Femur (tissue), 1 donor: ENCODE measurements around the gene RAB29.
"Not testable (repeated sequence)": the region's sequence is repeated elsewhere in the genome, so short reads cannot be mapped to it uniquely, and the experiment has no call there.

Experiments used
- DNase-seq: peaks from one replicate; pipeline ENCODE4 v3.0.0-alpha.2; 2017

RAB29 gene

GRCh38 chr1:205775015-205775716 lies at the start of gene RAB29:
Gene RAB29, minus strand, starts transcription at chr1:205775482. Its CDS starts 526 bp downstream, at chr1:205774956.
- DNase-seq: peak; percentile 88

- no peak for DNase-seq
Measured at GRCh38 chr1:205824180-205824579, 48.9 kb upstream of the RAB29 start.

- not testable (repeated sequence) for DNase-seq
Measured at GRCh38 chr1:205823260-205823659, 48.0 kb upstream of the RAB29 start.

GRCh38 chr1:205822397-205822796 lies 47.1 kb upstream of the RAB29 start:
- no peak for DNase-seq

- DNase-seq: no peak
Measured at GRCh38 chr1:205817988-205818387, 42.7 kb upstream of the RAB29 start.

GRCh38 chr1:205817364-205817763 lies 42.1 kb upstream of the RAB29 start:
- DNase-seq: no peak

GRCh38 chr1:205813755-205814058 lies 38.4 kb upstream of the RAB29 start:
- DNase-seq: no peak

GRCh38 chr1:205812878-205813754 lies 37.8 kb upstream of the RAB29 start, which contains the start of gene SLC41A1:
Gene SLC41A1, minus strand, starts transcription at chr1:205813198. Its CDS starts 2,757 bp downstream, at chr1:205810441.
- DNase-seq: peak; percentile 96

- peak; percentile 68 for DNase-seq
Measured at GRCh38 chr1:205812271-205812877, 37.1 kb upstream of the RAB29 start.

- DNase-seq: peak; percentile 42
Measured at GRCh38 chr1:205811660-205812059, 36.4 kb upstream of the RAB29 start.

GRCh38 chr1:205810448-205811157 lies 35.3 kb upstream of the RAB29 start:
- DNase-seq: no peak

GRCh38 chr1:205809942-205810345 lies 34.7 kb upstream of the RAB29 start:
- DNase-seq: no peak

- DNase-seq: no peak
Measured at GRCh38 chr1:205809469-205809868, 34.2 kb upstream of the RAB29 start.

- no peak for DNase-seq
Measured at GRCh38 chr1:205805082-205805711, 29.9 kb upstream of the RAB29 start.

- no peak for DNase-seq
Measured at GRCh38 chr1:205804605-205805004, 29.3 kb upstream of the RAB29 start.

- no peak for DNase-seq
Measured at GRCh38 chr1:205803986-205804385, 28.7 kb upstream of the RAB29 start.

- no peak for DNase-seq
Measured at GRCh38 chr1:205802060-205802459, 26.8 kb upstream of the RAB29 start.

- DNase-seq: no peak
Measured at GRCh38 chr1:205800981-205801703, 25.9 kb upstream of the RAB29 start.

GRCh38 chr1:205800427-205800826 lies 25.1 kb upstream of the RAB29 start:
- DNase-seq: no peak

- no peak for DNase-seq
Measured at GRCh38 chr1:205798577-205798976, 23.3 kb upstream of the RAB29 start.

GRCh38 chr1:205797168-205797567 lies 21.9 kb upstream of the RAB29 start:
- no peak for DNase-seq
